SK-N-MC (cell line): ENCODE results near the gene KCNJ15.

ENCODE experiments used
- DNase-seq: peaks from one replicate; pipeline ENCODE4 v3.0.0-alpha.2; 2011; ENCODE audit warnings: low read depth, low spot score
- H3K27ac ChIP-seq: fragments of 200-600 bp; sonication (generic); 2 replicates; pipeline ENCODE4 v1.5.1; 2016; ENCODE audit warnings: mixed run types
- H3K36me3 ChIP-seq: fragments of 200-600 bp; sonication (generic); 2 replicates; pipeline ENCODE4 v1.6.1; 2017; ENCODE audit warnings: antibody characterized with exemption, low read length, mixed read lengths; ENCODE audit not compliant: insufficient read depth
- H3K4me3 ChIP-seq: fragments of 200-600 bp; sonication (generic); 2 replicates; pipeline ENCODE4 v1.5.1; 2016
- H3K9ac ChIP-seq: fragments of 200-600 bp; sonication (generic); 2 replicates; pipeline ENCODE4 v1.8.0; 2017; ENCODE audit warnings: mixed run types, mixed read lengths; ENCODE audit not compliant: insufficient read length
- H3K9me3 ChIP-seq: fragments of 200-600 bp; sonication (generic); 2 replicates; pipeline ENCODE4 v1.6.1; 2017; ENCODE audit warnings: low read depth, mild to moderate bottlenecking, antibody characterized with exemption, low read length, moderate library complexity, mixed read lengths
- EZH2 ChIP-seq: fragments of 200-600 bp; sonication (generic); IDR thresholded peaks from one replicate; pipeline ENCODE4 v1.6.1; 2017; ENCODE audit warnings: antibody characterized with exemption
- FOXP2 ChIP-seq: optimal IDR thresholded peaks from 2 replicates; pipeline ENCODE3; 2011; ENCODE audit warnings: mild to moderate bottlenecking, moderate library complexity; ENCODE audit not compliant: insufficient read depth; ENCODE audit errors: extremely low read length, control extremely low read depth
- POLR2AphosphoS5 ChIP-seq: IDR thresholded peaks from 2 replicates; pipeline ENCODE4 v1.6.1; 2012; ENCODE audit warnings: mild to moderate bottlenecking, low read depth, low read length, borderline replicate concordance

Gene KCNJ15

GRCh38 chr21:38256599-38257302 lies at the start of gene KCNJ15:
Gene KCNJ15, plus strand, starts transcription at chr21:38256991. Its CDS starts 42,271 bp downstream, at chr21:38299262.
- Histone ChIP-seq H3K36me3 (no peaks in the 10 kb centered on the region), H3K4me3 (no peak within 1 kb of the TSS), H3K9ac (no peak within 1 kb of the TSS), H3K27ac (no peak within 1 kb of the TSS), H3K9me3 (no peaks in the 10 kb centered on the region)
- TF ChIP-seq EZH2 (no peak), POLR2AphosphoS5 (no peak), FOXP2 (no peak)
- no peak for DNase-seq

- no peak for DNase-seq
- Histone ChIP-seq H3K4me3 (no peak overlapping the region), H3K27ac (no peak overlapping the region), H3K36me3 (no peaks in the 10 kb centered on the region), H3K9me3 (no peaks in the 10 kb centered on the region), H3K9ac (no peak overlapping the region)
- no peak for TF ChIP-seq POLR2AphosphoS5
- TF ChIP-seq FOXP2: no peak
- TF ChIP-seq EZH2: no peak
These were observed 48.7 kb upstream of the KCNJ15 start for GRCh38 chr21:38208118-38208517.

GRCh38 chr21:38211321-38211720 lies 45.5 kb upstream of the KCNJ15 start:
- Histone ChIP-seq H3K9me3 (no peaks in the 10 kb centered on the region), H3K9ac (no peak overlapping the region), H3K4me3 (no peak overlapping the region), H3K36me3 (no peaks in the 10 kb centered on the region), H3K27ac (no peak overlapping the region)
- DNase-seq: no peak
- no peak for TF ChIP-seq EZH2
- no peak for TF ChIP-seq POLR2AphosphoS5
- no peak for TF ChIP-seq FOXP2

- Histone ChIP-seq H3K36me3 (no peaks in the 10 kb centered on the region), H3K27ac (no peak overlapping the region), H3K9ac (no peak overlapping the region)
These were observed 44.1 kb upstream of the KCNJ15 start for GRCh38 chr21:38212706-38213105.

GRCh38 chr21:38219049-38219628 lies 37.7 kb upstream of the KCNJ15 start:
- TF ChIP-seq EZH2 (no peak), FOXP2 (no peak), POLR2AphosphoS5 (no peak)
- Histone ChIP-seq H3K9me3 (0 out of 2 replicates have a peak, but pooled peaks cover 2% of the 10 kb centered on the region), H3K9ac (no peak overlapping the region), H3K27ac (no peak overlapping the region), H3K4me3 (no peak overlapping the region), H3K36me3 (no peaks in the 10 kb centered on the region)
- DNase-seq: peak; percentile 10

More at GRCh38 chr21:38212706-38213105, 44.1 kb upstream of the KCNJ15 start:
- no peak for TF ChIP-seq EZH2
- no peak for TF ChIP-seq POLR2AphosphoS5
- TF ChIP-seq FOXP2: no peak
- H3K9me3 ChIP-seq: no peaks in the 10 kb centered on the region
- DNase-seq: no peak
- H3K4me3 ChIP-seq: no peak overlapping the region

- no peaks in the 10 kb centered on the region for H3K36me3 ChIP-seq
- 0 out of 2 replicates have a peak, but pooled peaks cover 2% of the 10 kb centered on the region for H3K9me3 ChIP-seq
- H3K4me3 ChIP-seq: no peak overlapping the region
- DNase-seq: no peak
- TF ChIP-seq EZH2 (no peak), POLR2AphosphoS5 (no peak), FOXP2 (no peak)
- H3K9ac ChIP-seq: no peak overlapping the region
- no peak overlapping the region for H3K27ac ChIP-seq
These were observed 36.5 kb upstream of the KCNJ15 start for GRCh38 chr21:38220270-38220737.

- TF ChIP-seq FOXP2 (no peak), EZH2 (no peak), POLR2AphosphoS5 (no peak)
- H3K9me3 ChIP-seq: 0 out of 2 replicates have a peak, but pooled peaks cover 2% of the 10 kb centered on the region
These were observed 35.2 kb upstream of the KCNJ15 start for GRCh38 chr21:38221594-38221993.

GRCh38 chr21:38223893-38224540 lies 32.8 kb upstream of the KCNJ15 start:
- DNase-seq: no peak
- Histone ChIP-seq H3K9me3 (0 out of 2 replicates have a peak, but pooled peaks cover 2% of the 10 kb centered on the region), H3K4me3 (no peak overlapping the region), H3K36me3 (no peaks in the 10 kb centered on the region), H3K27ac (no peak overlapping the region), H3K9ac (no peak overlapping the region)
- TF ChIP-seq EZH2 (no peak), FOXP2 (no peak), POLR2AphosphoS5 (no peak)

More at GRCh38 chr21:38221594-38221993, 35.2 kb upstream of the KCNJ15 start:
- no peak for DNase-seq
- no peak overlapping the region for H3K4me3 ChIP-seq
- H3K9ac ChIP-seq: no peak overlapping the region
- H3K36me3 ChIP-seq: no peaks in the 10 kb centered on the region
- no peak overlapping the region for H3K27ac ChIP-seq
